K562 (cell line): ENCODE results near the gene HS3ST3B1. TPM values are rescaled to one million over a fixed set of nuclear protein-coding genes. Genes with fewer than 3 reads are reported as not detected.

ENCODE experiments used
- ATAC-seq: fragments of 200-7000 bp; cut with Tn5 transposase; 3 replicates; pipeline ENCODE4 v1.9.1; 2020; ENCODE audit warnings: moderate library complexity
- BruUV-seq: library from RNA; stranded (reverse); fragments of 400-500 nt; replicated peaks from 2 replicates; lab custom pipeline; 2021; lab: Mats Ljungman, UMichigan
- CTCF ChIA-PET: fragments of 300-600 bp; formaldehyde crosslinking; extraction: SDS; loops from one replicate; lab custom pipeline; 2021; ENCODE audit warnings: low intra/inter-chr PET ratio; lab: Yijun Ruan, JAX
- POLR2A ChIA-PET: fragments of 300-600, 350-650 bp; sonication (Branson Sonifier 250); formaldehyde crosslinking; extraction: SDS; loops from one replicate; lab custom pipeline; 2021; ENCODE audit warnings: antibody characterized with exemption, inconsistent platforms; lab: Yijun Ruan, JAX
- DNase-seq, 4 experiments: peaks; one replicate each; pipeline versions ENCODE4 v3.0.0 to v3.0.0-alpha.2; 2011 to 2018; ENCODE audit warnings: low spot score in 3 of 4, mixed read lengths in 3 of 4; ENCODE audit errors: extremely low read depth in 1 of 4
- FAIRE-seq: peaks from 2 replicates; lab custom pipeline; 2011; peaks lifted over from hg19 to GRCh38; lab: Jason Lieb, UNC
- H2AFZ ChIP-seq: 2 replicates; pipeline ENCODE4 v1.6.0; 2011; ENCODE audit warnings: low read depth, low read length, control low read depth, inconsistent platforms
- H3K27ac ChIP-seq: fragments of 200-600 bp; 3 replicates; pipeline ENCODE4 v1.8.0; 2011; ENCODE audit warnings: low read depth, mild to moderate bottlenecking, control low read depth, inconsistent platforms, low read length, moderate library complexity, mixed read lengths; ENCODE audit errors: extremely low read depth
- H3K27me3 ChIP-seq, 2 experiments: fragments of 300-600 bp in 1 of 2; 2 replicates in 1 of 2; 3 replicates in 1 of 2; pipeline versions ENCODE4 v1.6.0 to v1.8.0; 2011; ENCODE audit warnings: inconsistent platforms in 2 of 2, low read length in 2 of 2, mild to moderate bottlenecking in 1 of 2, mixed read lengths in 1 of 2, moderate library complexity in 1 of 2; ENCODE audit not compliant: control insufficient read depth in 2 of 2, insufficient read depth in 2 of 2
- H3K36me3 ChIP-seq: fragments of 300-600 bp; 3 replicates; pipeline ENCODE4 v1.8.0; 2011; ENCODE audit warnings: mild to moderate bottlenecking, low read length, inconsistent platforms; ENCODE audit not compliant: control insufficient read depth, insufficient read depth
- H3K4me1 ChIP-seq, 2 experiments: fragments of 200-600 bp in 1 of 2; replicated peaks in 1 of 2; 2 replicates in 1 of 2; 3 replicates in 1 of 2; pipeline versions ENCODE4 v1.5.1 to v1.8.0; 2011; ENCODE audit warnings: inconsistent platforms in 2 of 2, low read length in 2 of 2, mild to moderate bottlenecking in 1 of 2, mixed read lengths in 1 of 2, moderate library complexity in 1 of 2; ENCODE audit not compliant: control insufficient read depth in 2 of 2, insufficient read depth in 2 of 2
- H3K4me2 ChIP-seq: 2 replicates; pipeline ENCODE4 v1.6.1; 2011; ENCODE audit warnings: low read length, control low read depth, inconsistent platforms, mixed read lengths; ENCODE audit not compliant: insufficient read depth
- H3K4me3 ChIP-seq: fragments of 200-600 bp; sonication (generic), shearing (Covaris generic); 2 replicates; pipeline ENCODE4 v1.5.1; 2016; ENCODE audit warnings: control low read depth, inconsistent platforms
- H3K79me2 ChIP-seq: fragments of 200-600 bp; 3 replicates; pipeline ENCODE4 v1.8.0; 2011; ENCODE audit warnings: low read length, inconsistent platforms; ENCODE audit not compliant: control insufficient read depth, insufficient read depth
- H3K9ac ChIP-seq, 2 experiments: 2 replicates each; pipeline versions ENCODE4 v1.6.0 to v1.6.1; 2011; ENCODE audit warnings: low read depth in 2 of 2, low read length in 2 of 2, control low read depth in 1 of 2, inconsistent platforms in 1 of 2, mild to moderate bottlenecking in 1 of 2, mixed read lengths in 1 of 2; ENCODE audit not compliant: insufficient read depth in 1 of 2
- H3K9me1 ChIP-seq: one replicate; pipeline ENCODE4 v1.6.0; 2011; ENCODE audit warnings: inconsistent platforms, mild to moderate bottlenecking, low read length, moderate library complexity; ENCODE audit not compliant: control insufficient read depth, insufficient read depth
- H3K9me3 ChIP-seq: replicated peaks from 2 replicates; pipeline ENCODE4 v1.5.1; 2011; ENCODE audit warnings: low read depth, low read length, inconsistent platforms; ENCODE audit not compliant: control insufficient read depth, insufficient read depth
- H4K20me1 ChIP-seq: replicated peaks from 2 replicates; pipeline ENCODE4 v1.6.1; 2011; ENCODE audit warnings: low read length, inconsistent platforms, mixed read lengths; ENCODE audit not compliant: control insufficient read depth, insufficient read depth
- CBFA2T3 ChIP-seq: fragments of 450-650 bp; IDR thresholded peaks from 2 replicates; pipeline ENCODE4 v1.6.1; 2017
- EGR1 ChIP-seq: fragments of 450-650 bp; conservative IDR thresholded peaks from 2 replicates; pipeline ENCODE4 v1.6.1; 2017; ENCODE audit warnings: mild to moderate bottlenecking
- GTF2A2 ChIP-seq: IDR thresholded peaks from 2 replicates; pipeline ENCODE4 v1.6.1; 2016; ENCODE audit warnings: mild to moderate bottlenecking, missing genetic modification characterization, missing compliant biosample characterization
- MLX ChIP-seq, 2 experiments: fragments of 450-650 bp in 1 of 2; sonication (generic) in 1 of 2; formaldehyde crosslinking; conservative IDR thresholded peaks; 2 replicates each; pipeline versions ENCODE4 v1.4.0 to v1.8.1; 2020 to 2022; ENCODE audit warnings: mild to moderate bottlenecking in 1 of 2, missing genetic modification reagents in 1 of 2
- SNIP1 ChIP-seq: fragments of 450-650 bp; IDR thresholded peaks from 2 replicates; pipeline ENCODE4 v1.7.1; 2017; ENCODE audit warnings: low read depth, mild to moderate bottlenecking
- SRSF7 ChIP-seq: fragments of 200-400 bp; formaldehyde crosslinking; optimal IDR thresholded peaks from 2 replicates; pipeline ENCODE3; 2017; ENCODE audit warnings: mild to moderate bottlenecking, low read depth, low read length
- WHSC1 ChIP-seq: IDR thresholded peaks from one replicate; pipeline ENCODE4 v1.6.1; 2012; ENCODE audit warnings: low read length, control low read depth, inconsistent platforms
- ZFP1 ChIP-seq: fragments of 450-650 bp; formaldehyde crosslinking; IDR thresholded peaks from 2 replicates; pipeline ENCODE4 v1.4.0; 2020; ENCODE audit warnings: mild to moderate bottlenecking, mixed read lengths
- ZNF551 ChIP-seq: fragments of 250-450 bp; sonication (Bioruptor Pico); IDR thresholded peaks from 2 replicates; pipeline ENCODE4 v1.5.0; 2021; ENCODE audit warnings: mild to moderate bottlenecking, moderate library complexity
- ZNF717 ChIP-seq: fragments of 250-450 bp; sonication (Bioruptor Pico); IDR thresholded peaks from 2 replicates; pipeline ENCODE4 v1.5.0; 2021
- WGBS: fragments of 100-300 bp; shearing (Covaris generic); methylation state at CpG from one replicate; pipeline ENCODE4 v1.1.6; 2016; ENCODE audit warnings: low coverage, mixed read lengths; ENCODE audit not compliant: insufficient coverage; ENCODE audit errors: missing lambda C conversion rate; 5-methylcytosine and 5-hydroxymethylcytosine counted together
- in situ Hi-C: fragments of 300-500 bp; cut with MboI; formaldehyde crosslinking; loops from 4 replicates; pipeline ENCODE4 v1.15.0; 2018; ENCODE audit warnings: inconsistent platforms, mixed read lengths
- intact Hi-C: fragments of 100-400 bp; cut with micrococcal nuclease; formaldehyde crosslinking; loops from 2 replicates; pipeline ENCODE4 v1.14.2; 2022
- polyA plus RNA-seq, 8 experiments: library from polyadenylated mRNA; depleted of rRNA in 4 of 8; stranded (reverse) in 5 of 8; unstranded in 3 of 8; fragments of >200 nt; fragmentation: Nextera tagmentation in 2 of 8; fragmentation: Illumina TruSeq in 1 of 8; extraction: Ambion mirVana in 2 of 8; extraction: Trizol in 1 of 8; gene quantifications; 2 replicates each; pipeline versions ENCODE4 v1.2.1 to v1.2.3, GENCODE V29; 2011 to 2014; ENCODE audit warnings: inconsistent platforms in 1 of 8, missing spikeins in 1 of 8
- total RNA-seq, 7 experiments: library from RNA; depleted of rRNA in 6 of 7; stranded (reverse); fragments of >200 nt in 6 of 7; fragmentation: Illumina TruSeq in 2 of 7; extraction: Trizol in 2 of 7; gene quantifications; 2 replicates each; pipeline versions ENCODE4 v1.2.1 to v1.2.3, GENCODE V29; 2011 to 2021; ENCODE audit warnings: low replicate concordance in 1 of 7
- TF ChIP-seq, protein P1 (sequence below), 3 experiments: fragments of 200-800 bp in 1 of 3; fragments of 250-450 bp in 1 of 3; fragments of 450-650 bp in 1 of 3; sonication (Bioruptor Pico) in 1 of 3; sonication (Bioruptor generic) in 1 of 3; formaldehyde crosslinking in 1 of 3; IDR thresholded peaks; 2 replicates each; pipeline versions ENCODE4 v1.6.1 to v1.8.0; 2016 to 2022; ENCODE audit warnings: mild to moderate bottlenecking in 2 of 3, missing genetic modification characterization in 2 of 3, missing compliant biosample characterization in 1 of 3, moderate library complexity in 1 of 3
- TF ChIP-seq, protein P2 (sequence below): fragments of 450-650 bp; formaldehyde crosslinking; conservative IDR thresholded peaks from 2 replicates; pipeline ENCODE4 v1.4.0; 2022; ENCODE audit warnings: mild to moderate bottlenecking, missing genetic modification characterization

Gene HS3ST3B1
- total and polyA plus RNA-seq, 9 of the 15 experiments (the other 6 are each of a cell fraction or from before 2014, with no cell fraction given), result 1.9 to 12.9 (median 3.7) TPM

GRCh38 chr17:14346801-14347200 lies 45.9 kb downstream of the HS3ST3B1 start:
- Histone ChIP-seq H3K4me1 (no peaks in the 10 kb centered on the region), H3K27me3 (no peaks in the 10 kb centered on the region), H3K4me2 (no peak overlapping the region), H3K9me1 (no peaks in the 10 kb centered on the region), H3K9ac (no peak overlapping the region), H3K36me3 (peaks cover 6% of the 10 kb centered on the region; the same call in 1 of the 3 replicates), H2AFZ (no peak overlapping the region), H3K27ac (no peak overlapping the region), H3K4me3 (no peak overlapping the region), H4K20me1 (no peaks in the 10 kb centered on the region)
- POLR2A ChIA-PET, result interaction anchor here (1.3 kb wide), 1 partner anchor 8 kb away, joined by 3 read pairs; no protein-coding TSS in a partner anchor
- FAIRE-seq (no peak), ATAC-seq (no peak)
- in situ Hi-C loops, result no loop called here
- intact Hi-C loops, result no loop called here
- no TSS peak for BruUV-seq
- TF ChIP-seq WHSC1 (no peak), ZNF717 (CRISPR knock-in tag) (no peak), CBFA2T3 (no peak), SRSF7 (no peak), ZFP1 (no peak), MLX (CRISPR knock-in tag; conservative IDR thresholded peaks at IDR 0.05) (no peak), ZNF551 (CRISPR knock-in tag) (no peak), EGR1 (no peak), SNIP1 (no peak), GTF2A2 (no peak)
- TF ChIP-seq, protein P1, sequence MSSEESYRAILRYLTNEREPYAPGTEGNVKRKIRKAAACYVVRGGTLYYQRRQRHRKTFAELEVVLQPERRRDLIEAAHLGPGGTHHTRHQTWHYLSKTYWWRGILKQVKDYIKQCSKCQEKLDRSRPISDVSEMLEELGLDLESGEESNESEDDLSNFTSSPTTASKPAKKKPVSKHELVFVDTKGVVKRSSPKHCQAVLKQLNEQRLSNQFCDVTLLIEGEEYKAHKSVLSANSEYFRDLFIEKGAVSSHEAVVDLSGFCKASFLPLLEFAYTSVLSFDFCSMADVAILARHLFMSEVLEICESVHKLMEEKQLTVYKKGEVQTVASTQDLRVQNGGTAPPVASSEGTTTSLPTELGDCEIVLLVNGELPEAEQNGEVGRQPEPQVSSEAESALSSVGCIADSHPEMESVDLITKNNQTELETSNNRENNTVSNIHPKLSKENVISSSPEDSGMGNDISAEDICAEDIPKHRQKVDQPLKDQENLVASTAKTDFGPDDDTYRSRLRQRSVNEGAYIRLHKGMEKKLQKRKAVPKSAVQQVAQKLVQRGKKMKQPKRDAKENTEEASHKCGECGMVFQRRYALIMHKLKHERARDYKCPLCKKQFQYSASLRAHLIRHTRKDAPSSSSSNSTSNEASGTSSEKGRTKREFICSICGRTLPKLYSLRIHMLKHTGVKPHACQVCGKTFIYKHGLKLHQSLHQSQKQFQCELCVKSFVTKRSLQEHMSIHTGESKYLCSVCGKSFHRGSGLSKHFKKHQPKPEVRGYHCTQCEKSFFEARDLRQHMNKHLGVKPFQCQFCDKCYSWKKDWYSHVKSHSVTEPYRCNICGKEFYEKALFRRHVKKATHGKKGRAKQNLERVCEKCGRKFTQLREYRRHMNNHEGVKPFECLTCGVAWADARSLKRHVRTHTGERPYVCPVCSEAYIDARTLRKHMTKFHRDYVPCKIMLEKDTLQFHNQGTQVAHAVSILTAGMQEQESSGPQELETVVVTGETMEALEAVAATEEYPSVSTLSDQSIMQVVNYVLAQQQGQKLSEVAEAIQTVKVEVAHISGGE (CRISPR knock-in tag; IDR thresholded peaks at IDR 0.05), result no peak
- TF ChIP-seq, protein P2, sequence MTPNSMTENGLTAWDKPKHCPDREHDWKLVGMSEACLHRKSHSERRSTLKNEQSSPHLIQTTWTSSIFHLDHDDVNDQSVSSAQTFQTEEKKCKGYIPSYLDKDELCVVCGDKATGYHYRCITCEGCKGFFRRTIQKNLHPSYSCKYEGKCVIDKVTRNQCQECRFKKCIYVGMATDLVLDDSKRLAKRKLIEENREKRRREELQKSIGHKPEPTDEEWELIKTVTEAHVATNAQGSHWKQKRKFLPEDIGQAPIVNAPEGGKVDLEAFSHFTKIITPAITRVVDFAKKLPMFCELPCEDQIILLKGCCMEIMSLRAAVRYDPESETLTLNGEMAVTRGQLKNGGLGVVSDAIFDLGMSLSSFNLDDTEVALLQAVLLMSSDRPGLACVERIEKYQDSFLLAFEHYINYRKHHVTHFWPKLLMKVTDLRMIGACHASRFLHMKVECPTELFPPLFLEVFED, result no peak
- TF ChIP-seq, all 486 proteins: peak for 0
- WGBS, result 78% methylated on average over 5 of the region's 6 CpGs
- H3K9me3 ChIP-seq, result no peaks in the 10 kb centered on the region
- H3K79me2 ChIP-seq, result no peaks in the 10 kb centered on the region
- CTCF ChIA-PET, result no interaction called here
- DNase-seq, result no peak
